Measurements from ENCODE around the gene OXCT2.
"Not testable (repeated sequence)": the region's sequence is repeated elsewhere in the genome, so short reads cannot be mapped to it uniquely, and the experiment has no call there.

The OXCT2 gene

GRCh38 chr1:39771022-39771532 lies at the start of gene OXCT2:
TSS of gene OXCT2 (minus strand) at chr1:39771348. CDS start at chr1:39771255, 93 bp downstream.
- DNase-seq (ENCODE audit: low read depth); H3K4me3 ChIP-seq (replicated peaks; ENCODE audit: low read depth, low read length): not testable (repeated sequence)

DNA sequence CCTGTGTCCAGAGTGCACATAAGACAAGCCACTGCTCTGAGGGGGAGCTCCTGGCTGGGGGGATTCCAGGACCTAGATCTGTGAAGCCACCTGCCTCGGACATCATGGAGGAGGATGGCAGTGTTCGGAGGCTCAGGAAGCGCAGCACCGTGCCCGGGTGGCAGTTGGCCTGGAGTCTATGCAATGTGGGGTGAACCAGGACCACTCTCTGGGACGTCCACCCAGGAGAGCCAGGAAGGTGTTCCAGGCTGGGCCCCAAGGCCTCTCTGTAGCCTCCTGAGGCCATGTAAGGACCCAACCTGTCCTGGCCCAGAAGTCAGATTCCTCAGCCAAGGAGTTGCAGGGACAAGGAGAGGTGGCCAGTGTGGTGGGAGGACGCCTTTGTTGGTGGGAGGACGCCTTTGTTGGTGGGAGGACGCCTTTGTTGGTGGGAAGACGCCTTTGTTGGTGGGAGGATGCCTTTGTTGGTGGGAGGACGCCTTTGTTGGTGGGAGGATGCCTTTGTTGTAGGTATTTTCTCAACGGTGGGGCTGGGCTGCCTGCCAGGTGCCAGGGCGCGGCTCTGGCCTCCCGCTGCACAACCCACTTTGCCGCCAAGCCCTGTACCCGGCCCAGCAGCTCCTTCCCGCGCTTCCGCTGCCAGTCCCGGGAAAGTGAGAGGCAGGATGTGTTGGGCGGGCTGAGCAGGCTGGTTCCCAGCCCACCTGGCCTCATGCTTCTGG lies 48.1 kb upstream of the OXCT2 start:
- TF ChIP-seq, protein P1, sequence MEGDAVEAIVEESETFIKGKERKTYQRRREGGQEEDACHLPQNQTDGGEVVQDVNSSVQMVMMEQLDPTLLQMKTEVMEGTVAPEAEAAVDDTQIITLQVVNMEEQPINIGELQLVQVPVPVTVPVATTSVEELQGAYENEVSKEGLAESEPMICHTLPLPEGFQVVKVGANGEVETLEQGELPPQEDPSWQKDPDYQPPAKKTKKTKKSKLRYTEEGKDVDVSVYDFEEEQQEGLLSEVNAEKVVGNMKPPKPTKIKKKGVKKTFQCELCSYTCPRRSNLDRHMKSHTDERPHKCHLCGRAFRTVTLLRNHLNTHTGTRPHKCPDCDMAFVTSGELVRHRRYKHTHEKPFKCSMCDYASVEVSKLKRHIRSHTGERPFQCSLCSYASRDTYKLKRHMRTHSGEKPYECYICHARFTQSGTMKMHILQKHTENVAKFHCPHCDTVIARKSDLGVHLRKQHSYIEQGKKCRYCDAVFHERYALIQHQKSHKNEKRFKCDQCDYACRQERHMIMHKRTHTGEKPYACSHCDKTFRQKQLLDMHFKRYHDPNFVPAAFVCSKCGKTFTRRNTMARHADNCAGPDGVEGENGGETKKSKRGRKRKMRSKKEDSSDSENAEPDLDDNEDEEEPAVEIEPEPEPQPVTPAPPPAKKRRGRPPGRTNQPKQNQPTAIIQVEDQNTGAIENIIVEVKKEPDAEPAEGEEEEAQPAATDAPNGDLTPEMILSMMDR (IDR thresholded peaks at IDR 0.05; ENCODE audit: low read length, missing control alignments), result no peak
- no peak overlapping the region for H3K4me3 ChIP-seq (replicated peaks; ENCODE audit: low read depth, low read length)
- DNase-seq (ENCODE audit: low read depth), result no peak

DNA sequence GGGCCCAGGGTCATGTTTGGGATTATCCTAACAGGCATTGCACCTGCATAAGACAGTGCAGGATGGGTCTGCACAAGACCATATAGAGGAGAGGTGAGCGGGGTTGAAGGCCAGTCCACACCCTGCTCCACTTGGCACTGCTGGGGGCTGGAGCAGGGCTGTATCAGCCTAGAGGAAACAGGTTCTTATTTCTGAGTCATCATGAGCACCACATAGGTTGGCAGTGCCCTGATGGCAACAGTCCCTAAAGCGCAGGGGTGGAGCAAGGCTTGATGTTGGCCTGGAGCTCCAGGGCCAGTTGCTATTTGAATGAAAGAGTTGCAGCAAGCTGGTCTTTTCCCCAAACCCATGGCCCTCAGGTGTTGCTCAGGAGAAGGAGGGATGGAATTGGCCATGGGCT lies 47.3 kb upstream of the OXCT2 start:
- no peak for DNase-seq (ENCODE audit: low read depth)
- H3K4me3 ChIP-seq (replicated peaks; ENCODE audit: low read depth, low read length), result no peak overlapping the region
- TF ChIP-seq, protein P1 (IDR thresholded peaks at IDR 0.05; ENCODE audit: low read length, missing control alignments), result no peak

DNA sequence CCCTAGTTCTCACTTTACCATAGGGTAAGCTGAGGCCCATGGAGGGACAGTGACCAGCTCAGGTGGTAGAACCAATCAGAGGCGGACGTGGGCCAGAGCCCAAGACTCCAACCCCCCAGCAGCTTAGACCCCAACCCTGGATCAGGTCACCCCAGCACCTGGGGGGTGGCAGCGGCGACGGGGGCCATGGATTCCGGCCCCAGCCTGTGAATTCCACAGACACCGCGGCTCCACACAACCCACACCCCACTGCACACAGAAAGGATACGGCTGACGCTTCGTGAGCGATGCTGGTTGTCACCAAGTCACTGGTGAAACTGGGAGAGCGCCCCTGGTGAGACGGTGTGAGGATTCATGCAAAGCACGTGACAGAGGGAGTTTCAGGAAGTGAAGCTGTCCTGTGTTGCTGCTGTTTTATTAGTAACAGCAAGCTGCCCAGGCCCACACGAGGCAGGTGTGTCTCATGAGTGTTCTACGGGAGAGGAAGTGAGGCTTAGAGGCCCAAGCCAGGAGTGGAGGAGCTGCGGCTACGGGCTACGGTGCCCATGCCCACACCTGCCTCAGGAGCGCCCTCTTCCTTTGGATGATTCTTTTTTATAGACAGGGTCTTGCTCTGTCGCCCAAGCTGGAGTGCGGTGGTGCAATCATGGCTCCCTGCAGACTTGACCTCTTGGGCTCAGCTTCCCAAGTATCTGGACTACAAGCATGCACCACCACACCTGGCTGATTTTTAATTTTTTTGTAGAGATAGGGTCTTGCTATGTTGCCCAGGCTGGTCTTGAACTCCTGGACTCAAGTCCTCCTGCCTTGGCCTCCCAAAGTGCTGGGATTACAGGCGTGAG lies 46.2 kb upstream of the OXCT2 start:
- not testable (repeated sequence) for DNase-seq (ENCODE audit: low read depth); H3K4me3 ChIP-seq (replicated peaks; ENCODE audit: low read depth, low read length)

DNA sequence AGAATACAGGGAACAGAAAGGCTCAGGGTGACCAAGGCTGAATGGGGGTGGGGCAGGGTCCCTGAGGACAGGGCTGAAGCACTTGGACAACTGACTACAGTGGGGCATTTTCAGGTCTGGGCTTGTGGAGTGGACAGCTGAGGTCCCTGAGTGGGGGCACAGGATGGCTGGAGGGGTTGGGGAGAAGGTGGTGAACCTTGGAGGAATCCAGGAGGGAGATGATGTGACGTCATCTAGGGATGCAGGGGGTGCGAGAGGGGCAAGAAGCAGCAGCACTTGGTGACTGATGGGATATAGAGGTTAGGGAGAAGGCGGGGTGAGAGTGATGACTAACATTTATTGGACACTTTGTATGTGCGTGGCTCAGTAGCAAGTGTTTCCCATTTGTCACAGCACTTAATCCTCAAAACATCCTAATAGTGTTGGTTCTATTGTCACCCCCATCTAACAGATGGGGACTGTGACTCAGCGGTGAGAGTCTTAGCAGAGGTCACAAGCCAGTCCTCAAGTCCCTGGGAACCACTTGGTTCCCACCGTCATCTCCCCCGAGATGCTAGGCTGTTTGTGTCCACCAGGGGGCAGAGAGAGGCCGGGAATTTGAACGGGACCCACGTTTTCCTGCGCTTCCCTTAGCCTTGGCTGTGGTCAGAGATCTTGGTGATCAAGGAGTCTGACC lies 45.4 kb upstream of the OXCT2 start:
- peak; percentile 64 for DNase-seq (ENCODE audit: low read depth)
- H3K4me3 ChIP-seq (replicated peaks; ENCODE audit: low read depth, low read length), result no peak overlapping the region
- TF ChIP-seq, protein P1 (IDR thresholded peaks at IDR 0.05; ENCODE audit: low read length, missing control alignments), result peak; percentile 71

DNA sequence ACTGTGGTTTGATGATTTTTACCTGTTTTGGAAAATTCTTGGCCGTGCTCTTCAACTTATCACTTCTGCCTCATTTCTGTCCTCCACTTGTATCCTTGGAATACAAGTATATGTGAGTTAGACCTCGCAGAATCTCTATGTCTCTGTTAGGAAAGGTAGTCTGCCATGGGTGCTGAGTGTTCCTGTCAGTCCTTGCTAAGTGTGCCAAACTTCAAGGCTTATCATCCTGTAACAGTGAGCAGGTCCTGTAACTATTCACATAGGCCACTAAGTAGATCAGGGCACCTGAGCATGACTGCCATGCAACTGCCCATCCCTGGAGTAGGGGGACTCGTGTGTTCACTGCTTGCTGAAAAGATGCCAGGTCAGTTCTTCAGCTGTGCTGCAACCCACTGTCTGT lies 41.8 kb upstream of the OXCT2 start:
- TF ChIP-seq, protein P1 (IDR thresholded peaks at IDR 0.05; ENCODE audit: low read length, missing control alignments), result no peak
- no peak overlapping the region for H3K4me3 ChIP-seq (replicated peaks; ENCODE audit: low read depth, low read length)
- no peak for DNase-seq (ENCODE audit: low read depth)

DNA sequence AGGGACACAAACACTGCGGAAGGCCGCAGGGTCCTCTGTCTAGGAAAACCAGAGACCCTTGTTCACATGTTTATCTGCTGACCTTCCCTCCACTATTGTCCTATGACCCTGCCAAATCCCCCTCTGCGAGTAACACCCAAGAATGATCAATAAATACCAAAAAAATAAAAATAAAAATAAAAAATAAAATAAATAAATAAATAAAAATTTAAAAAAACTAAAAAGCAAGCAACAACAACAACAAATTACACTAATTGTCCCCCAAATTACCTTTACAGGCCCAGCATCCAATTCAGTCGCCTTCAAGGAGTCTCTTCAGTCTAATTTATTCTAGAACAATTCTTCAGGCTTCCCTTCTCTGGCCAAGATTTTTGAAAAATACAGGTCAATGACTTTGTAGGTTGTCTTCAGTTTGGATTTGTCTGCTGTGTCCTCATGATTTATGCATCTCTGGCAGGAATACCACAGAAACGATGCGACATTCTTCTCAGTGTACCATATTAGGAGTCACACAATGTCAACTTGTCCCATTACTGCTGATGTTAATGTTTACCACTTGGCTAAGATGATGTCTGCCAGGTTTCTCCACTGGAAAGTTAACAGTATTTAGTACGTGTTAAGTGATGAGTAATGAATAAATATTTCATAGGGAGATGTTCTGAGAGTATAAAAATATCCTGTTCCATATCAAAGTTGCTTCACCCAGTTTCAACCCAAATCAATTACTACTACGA lies 37.8 kb upstream of the OXCT2 start:
- no peak overlapping the region for H3K4me3 ChIP-seq (replicated peaks; ENCODE audit: low read depth, low read length)
- TF ChIP-seq, protein P1 (IDR thresholded peaks at IDR 0.05; ENCODE audit: low read length, missing control alignments), result no peak
- DNase-seq (ENCODE audit: low read depth), result no peak
